Activated CD4-positive, alpha-beta T cell treated with anti-CD3 and anti-CD28 coated beads, Interleukin-2, amount 10 ng/mL, durations not matched to agents 24 days and 14 days (primary cell): ENCODE measurements around the gene ASH1L. TPM values are rescaled to one million over a fixed set of nuclear protein-coding genes. Genes with fewer than 3 reads are reported as not detected.
"Not testable (repeated sequence)": the region's sequence is repeated elsewhere in the genome, so short reads cannot be mapped to it uniquely, and the experiment has no call there.

Experiments used
- DNase-seq: peaks from one replicate; pipeline ENCODE4 v3.0.0; 2022
- H3K27ac Mint-ChIP-seq: one replicate; pipeline ENCODE4 v1.8.0; 2022; ENCODE audit warnings: mild to moderate bottlenecking, mixed read lengths
- H3K27me3 Mint-ChIP-seq: one replicate; pipeline ENCODE4 v1.8.0; 2022; ENCODE audit warnings: mixed read lengths
- H3K36me3 Mint-ChIP-seq: one replicate; pipeline ENCODE4 v1.8.0; 2022; ENCODE audit warnings: low read depth, mild to moderate bottlenecking, mixed read lengths
- H3K4me1 Mint-ChIP-seq: one replicate; pipeline ENCODE4 v1.8.0; 2021; ENCODE audit warnings: mixed read lengths
- H3K4me3 Mint-ChIP-seq: one replicate; pipeline ENCODE4 v1.8.0; 2022; ENCODE audit warnings: mild to moderate bottlenecking, moderate library complexity, mixed read lengths
- H3K9me3 Mint-ChIP-seq: one replicate; pipeline ENCODE4 v1.8.0; 2021; ENCODE audit warnings: mixed read lengths
- intact Hi-C: fragments of 100-400 bp; cut with micrococcal nuclease; formaldehyde crosslinking; loops from one replicate; pipeline ENCODE4 v1.15.1; 2023
- total RNA-seq: library from RNA; stranded (reverse); gene quantifications from 2 replicates; pipeline ENCODE4 v1.2.3, GENCODE V29; 2022

The ASH1L gene
- total RNA-seq = 38.9 and 44.7 TPM in 2 replicates

DNA sequence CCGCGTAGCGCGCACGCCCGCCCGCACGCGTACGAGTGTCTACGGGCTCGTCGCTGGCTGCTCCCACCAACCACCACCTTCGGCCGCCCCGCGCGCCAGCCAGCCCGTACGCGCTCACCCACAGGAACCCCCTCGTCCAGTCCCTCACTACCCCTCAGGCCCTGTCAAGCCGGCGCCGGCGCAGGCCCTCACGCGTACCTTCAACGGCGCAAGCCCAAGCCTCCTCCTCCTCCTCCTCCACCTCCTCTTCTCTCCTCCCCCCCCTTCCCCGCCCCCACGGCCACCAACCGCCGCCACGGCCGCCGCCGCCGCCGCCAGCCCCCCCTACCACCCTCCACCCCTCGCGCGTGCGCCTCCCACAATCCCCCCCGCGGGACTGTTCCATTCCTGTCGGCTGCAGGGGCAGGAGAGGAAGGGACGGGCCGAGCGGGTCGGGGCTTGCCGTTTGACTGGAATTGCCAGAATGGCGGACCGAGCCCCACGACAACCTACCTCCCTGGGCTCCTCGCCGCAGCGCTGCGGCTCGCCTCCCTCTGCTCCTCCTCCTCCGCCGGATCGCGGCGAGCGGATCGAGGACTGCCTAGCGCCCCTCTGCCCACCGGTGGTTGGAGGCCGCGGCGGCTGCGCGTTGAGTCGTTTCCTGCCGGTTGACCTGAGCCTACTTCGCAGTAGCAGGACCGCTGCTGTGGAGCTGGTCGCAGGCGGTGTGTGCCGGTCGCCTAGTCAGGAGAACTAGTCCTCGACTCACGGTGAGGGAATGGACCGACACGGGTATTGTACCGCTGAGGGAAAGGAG, at the start of gene ASH1L:
Gene ASH1L (minus strand): TSS at position 223 of the 796 bp plus-strand sequence. CDS start 41,284 bp downstream, outside the sequence.
- Mint-ChIP-seq H3K27ac (peak within 1 kb of the TSS; percentile 99), H3K27me3 (no peaks in the 10 kb centered on the region), H3K9me3 (no peaks in the 10 kb centered on the region), H3K4me3 (peak within 1 kb of the TSS; percentile 96), H3K4me1 (peaks cover 35% of the 10 kb centered on the region), H3K36me3 (peaks cover 33% of the 10 kb centered on the region)
- intact Hi-C loops = loop anchor here (1.0 to 10.0 kb wide), 2 partner anchors 26 to 98 kb away; no protein-coding TSS in a partner anchor
- DNase-seq = peak; percentile 96

DNA sequence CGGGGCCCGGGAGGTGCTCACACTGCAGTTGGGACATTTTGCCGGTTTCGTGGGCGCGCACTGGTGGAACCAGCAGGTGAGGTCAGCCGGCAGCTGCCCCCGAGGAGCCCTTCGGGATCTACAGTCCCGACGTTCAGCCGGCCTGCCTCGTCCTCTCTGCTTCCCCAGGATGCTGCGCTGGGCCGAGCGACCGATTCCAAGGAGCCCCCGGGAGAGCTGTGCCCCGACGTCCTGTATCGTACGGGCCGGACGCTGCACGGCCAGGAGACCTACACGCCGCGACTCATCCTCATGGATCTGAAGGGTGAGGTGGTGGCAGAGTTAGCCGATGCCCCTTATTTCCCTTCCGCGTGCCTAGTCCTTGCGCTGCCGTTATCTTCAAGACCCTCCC, 47.6 kb upstream of the ASH1L start:
- intact Hi-C loops = loop anchor here (1.0 kb wide), 1 partner anchor 286 kb away; no protein-coding TSS in a partner anchor
- H3K9me3 Mint-ChIP-seq, H3K27ac Mint-ChIP-seq, H3K27me3 Mint-ChIP-seq, H3K4me1 Mint-ChIP-seq, DNase-seq: not testable (repeated sequence)
- Mint-ChIP-seq H3K36me3 (peaks cover 18% of the 10 kb centered on the region), H3K4me3 (peak overlapping the region; percentile 97)

DNA sequence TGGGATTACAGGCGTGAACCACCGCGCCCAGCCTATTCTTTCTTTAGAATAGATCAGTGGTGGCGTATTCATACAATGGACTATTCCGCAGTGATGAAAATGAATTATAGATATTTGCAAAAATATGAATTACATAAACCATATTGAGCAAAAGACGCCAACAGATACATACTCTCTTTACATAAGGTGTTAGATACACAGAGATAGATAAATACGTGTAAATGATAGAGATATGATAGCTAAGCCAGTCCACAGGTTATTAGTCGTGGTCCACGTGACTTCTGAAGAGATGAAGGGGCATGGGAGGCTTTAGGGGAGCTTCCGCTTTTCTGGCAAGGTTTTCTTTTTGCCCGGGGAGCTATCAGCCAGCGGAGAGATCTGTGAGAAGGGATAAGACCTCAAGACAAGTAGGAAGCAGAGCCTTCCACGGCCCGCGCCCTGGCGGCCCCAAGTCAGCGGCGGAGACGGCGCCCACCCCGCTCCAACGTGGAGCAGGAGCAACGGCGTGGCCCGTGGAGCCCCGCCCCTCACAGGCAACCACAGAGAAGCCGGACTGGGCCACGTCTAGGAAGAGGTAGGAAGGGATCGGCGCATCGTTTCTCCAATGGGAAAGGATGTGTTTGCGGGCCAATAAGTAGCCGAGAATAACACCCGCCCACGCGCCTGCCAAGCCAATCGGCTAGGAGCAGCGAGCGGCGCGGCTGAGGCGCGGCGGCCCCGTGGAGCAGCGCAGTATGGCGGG, 47.1 kb upstream of the ASH1L start, which contains the start of gene MSTO1:
Gene MSTO1 (plus strand): TSS at position 704 of the 742 bp plus-strand sequence. CDS start 31 bp downstream, at position 735.
- DNase-seq = peak; percentile 98
- peaks cover 4% of the 10 kb centered on the region for H3K27me3 Mint-ChIP-seq
- peak within 1 kb of the TSS; percentile 96 for H3K27ac Mint-ChIP-seq
- peak within 1 kb of the TSS; percentile 97 for H3K4me3 Mint-ChIP-seq
- peaks cover 3% of the 10 kb centered on the region for H3K4me1 Mint-ChIP-seq
- H3K36me3 Mint-ChIP-seq = peaks cover 16% of the 10 kb centered on the region
- intact Hi-C loops = loop anchor here (1.0 kb wide), 1 partner anchor 285 kb away; no protein-coding TSS in a partner anchor
- H3K9me3 Mint-ChIP-seq = no peaks in the 10 kb centered on the region

- H3K4me1 Mint-ChIP-seq = peaks cover 3% of the 10 kb centered on the region
- H3K9me3 Mint-ChIP-seq = no peaks in the 10 kb centered on the region
- intact Hi-C loops = no loop called here
- H3K36me3 Mint-ChIP-seq = peaks cover 13% of the 10 kb centered on the region
- DNase-seq = no peak
- H3K27ac Mint-ChIP-seq = no peak overlapping the region
- peaks cover 4% of the 10 kb centered on the region for H3K27me3 Mint-ChIP-seq
- H3K4me3 Mint-ChIP-seq = no peak overlapping the region
Measured at GRCh38 chr1:155608888-155609225, 46.3 kb upstream of the ASH1L start.

DNA sequence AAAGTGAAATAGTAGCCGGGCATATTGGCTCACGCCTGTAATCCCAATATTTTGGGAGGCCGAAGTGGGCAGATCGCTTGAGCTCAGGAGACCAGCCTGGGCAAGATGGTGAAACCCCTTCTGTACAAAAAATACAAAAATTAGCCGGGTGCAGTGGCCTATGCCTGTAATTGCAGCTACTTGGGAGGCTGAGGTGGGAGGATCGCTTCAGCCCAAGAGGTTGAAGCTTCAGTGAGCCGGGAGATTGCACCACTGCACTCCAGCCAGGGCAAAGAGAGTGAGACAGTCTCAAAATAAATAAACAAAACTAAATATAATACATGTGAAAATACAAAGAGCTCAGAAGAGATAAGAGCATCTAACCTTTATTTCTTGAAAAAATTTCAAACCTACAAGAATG, 45.1 kb upstream of the ASH1L start:
- Mint-ChIP-seq H3K27me3 (peaks cover 4% of the 10 kb centered on the region), H3K9me3 (no peaks in the 10 kb centered on the region)

DNA sequence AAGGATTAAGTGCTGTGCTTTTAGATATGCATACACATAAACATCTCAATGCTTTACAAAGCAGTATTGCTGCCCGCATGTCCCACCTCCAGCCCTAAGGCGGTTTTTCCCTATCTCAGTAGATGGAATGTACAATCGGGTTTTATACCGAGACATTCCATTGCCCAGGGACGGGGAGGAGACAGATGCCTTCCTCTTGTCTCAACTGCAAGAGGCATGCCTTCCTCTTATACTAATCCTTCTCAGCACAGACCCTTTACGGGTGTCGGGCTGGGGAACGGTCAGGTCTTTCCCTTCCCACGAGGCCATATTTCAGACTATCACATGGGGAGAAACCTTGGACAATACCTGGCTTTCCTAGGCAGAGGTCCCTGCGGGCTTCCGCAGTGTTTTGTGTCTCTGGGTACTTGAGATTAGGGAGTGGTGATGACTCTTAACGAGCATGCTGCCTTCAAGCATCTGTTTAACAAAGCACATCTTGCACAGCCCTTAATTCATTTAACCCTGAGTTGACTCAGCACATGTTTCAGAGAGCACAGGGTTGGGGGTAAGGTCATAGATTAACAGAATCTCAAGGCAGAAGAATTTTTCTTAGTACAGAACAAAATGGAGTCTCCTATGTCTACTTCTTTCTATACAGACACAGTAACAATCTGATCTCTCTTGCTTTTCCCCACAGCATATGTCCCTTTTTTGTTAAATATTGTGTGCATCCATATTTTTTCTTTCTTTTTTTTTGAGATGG, 37.4 kb upstream of the ASH1L start:
- H3K9me3 Mint-ChIP-seq, H3K27ac Mint-ChIP-seq, H3K36me3 Mint-ChIP-seq, H3K4me3 Mint-ChIP-seq, DNase-seq, H3K27me3 Mint-ChIP-seq: not testable (repeated sequence)
- H3K4me1 Mint-ChIP-seq = peaks cover 11% of the 10 kb centered on the region
- intact Hi-C loops = loop anchor here (10.0 kb wide), 2 partner anchors 275 to 325 kb away; partner anchors contain the start of genes CLK2, HCN3 and RUSC1

More for the DNA sequence above, 45.1 kb upstream of the ASH1L start:
- peak; percentile 63 for DNase-seq
- H3K4me3 Mint-ChIP-seq = no peak overlapping the region
- H3K4me1 Mint-ChIP-seq = peaks cover 3% of the 10 kb centered on the region
- intact Hi-C loops = no loop called here
- H3K27ac Mint-ChIP-seq = no peak overlapping the region
- H3K36me3 Mint-ChIP-seq = peaks cover 7% of the 10 kb centered on the region

GRCh38 chr1:155598842-155599331, 36.3 kb upstream of the ASH1L start:
- peak; percentile 67 for DNase-seq
- Mint-ChIP-seq H3K4me1 (peaks cover 11% of the 10 kb centered on the region), H3K27ac (peak overlapping the region; percentile 76), H3K4me3 (peak overlapping the region; percentile 71), H3K27me3 (no peaks in the 10 kb centered on the region), H3K36me3 (no peaks in the 10 kb centered on the region), H3K9me3 (no peaks in the 10 kb centered on the region)
- intact Hi-C loops = loop anchor here (10.0 kb wide), 2 partner anchors 274 to 324 kb away; partner anchors contain the start of genes CLK2, HCN3 and RUSC1

DNA sequence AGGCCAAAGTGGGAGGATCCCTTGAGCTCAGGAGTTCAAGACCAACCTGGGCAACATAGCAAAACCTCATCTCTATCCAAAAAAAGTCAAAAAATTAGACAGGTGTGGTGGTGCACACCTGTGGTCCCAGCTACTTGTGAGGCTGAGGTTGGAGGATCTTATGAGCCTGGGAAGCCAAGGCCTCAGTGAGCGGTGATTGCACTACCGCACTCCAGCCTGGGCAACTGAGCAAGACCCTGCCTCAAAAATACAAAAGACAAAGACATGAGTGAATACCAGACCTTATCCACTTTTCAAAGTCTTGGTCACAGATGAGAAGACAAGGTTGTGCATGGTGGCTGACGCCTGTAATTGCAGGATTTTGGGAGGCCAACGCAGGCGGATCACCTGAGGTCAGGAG, 34.3 kb upstream of the ASH1L start:
- no peak overlapping the region for H3K4me3 Mint-ChIP-seq
- no peaks in the 10 kb centered on the region for H3K27me3 Mint-ChIP-seq
- H3K27ac Mint-ChIP-seq = no peak overlapping the region
- no peaks in the 10 kb centered on the region for H3K9me3 Mint-ChIP-seq
- no peak for DNase-seq
- H3K4me1 Mint-ChIP-seq = peaks cover 11% of the 10 kb centered on the region
- no peaks in the 10 kb centered on the region for H3K36me3 Mint-ChIP-seq
- intact Hi-C loops = loop anchor here (10.0 kb wide), 2 partner anchors 272 to 322 kb away; partner anchors contain the start of genes CLK2, HCN3 and RUSC1

GRCh38 chr1:155595877-155596474, 33.4 kb upstream of the ASH1L start:
- intact Hi-C loops = loop anchor here (10.0 kb wide), 2 partner anchors 271 to 321 kb away; partner anchors contain the start of genes CLK2, HCN3 and RUSC1
- not testable (repeated sequence) for H3K27ac Mint-ChIP-seq, DNase-seq, H3K9me3 Mint-ChIP-seq, H3K4me3 Mint-ChIP-seq, H3K36me3 Mint-ChIP-seq, H3K27me3 Mint-ChIP-seq
- H3K4me1 Mint-ChIP-seq = peaks cover 11% of the 10 kb centered on the region

DNA sequence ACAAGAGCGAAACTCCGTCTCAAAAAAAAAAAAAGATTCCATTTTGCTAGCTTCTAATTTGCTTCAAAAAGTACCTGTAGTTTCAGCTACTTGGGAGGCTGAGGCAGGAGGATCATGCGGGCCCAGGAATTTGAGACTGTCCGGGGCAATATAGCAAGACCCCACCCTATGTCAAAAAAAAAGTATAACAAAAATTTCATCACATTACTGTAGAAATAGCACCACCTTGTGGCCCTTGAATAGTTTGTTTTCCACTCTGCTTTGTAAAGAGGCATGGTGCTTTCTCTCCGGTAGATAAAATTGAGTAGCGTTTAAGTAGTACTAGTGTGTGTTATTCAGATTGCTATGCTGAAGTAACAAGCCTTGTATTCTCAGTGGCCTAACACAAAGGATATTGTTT, 29.2 kb upstream of the ASH1L start:
- H3K36me3 Mint-ChIP-seq = no peaks in the 10 kb centered on the region
- peak; percentile 83 for DNase-seq
- no peak overlapping the region for H3K4me3 Mint-ChIP-seq
- intact Hi-C loops = loop anchor here (2.0 to 10.0 kb wide), 4 partner anchors 267 to 385 kb away; partner anchors contain the start of genes CLK2, HCN3, RUSC1 and THBS3
- H3K27me3 Mint-ChIP-seq = no peaks in the 10 kb centered on the region
- H3K4me1 Mint-ChIP-seq = no peaks in the 10 kb centered on the region
- H3K9me3 Mint-ChIP-seq = no peaks in the 10 kb centered on the region
- no peak overlapping the region for H3K27ac Mint-ChIP-seq

DNA sequence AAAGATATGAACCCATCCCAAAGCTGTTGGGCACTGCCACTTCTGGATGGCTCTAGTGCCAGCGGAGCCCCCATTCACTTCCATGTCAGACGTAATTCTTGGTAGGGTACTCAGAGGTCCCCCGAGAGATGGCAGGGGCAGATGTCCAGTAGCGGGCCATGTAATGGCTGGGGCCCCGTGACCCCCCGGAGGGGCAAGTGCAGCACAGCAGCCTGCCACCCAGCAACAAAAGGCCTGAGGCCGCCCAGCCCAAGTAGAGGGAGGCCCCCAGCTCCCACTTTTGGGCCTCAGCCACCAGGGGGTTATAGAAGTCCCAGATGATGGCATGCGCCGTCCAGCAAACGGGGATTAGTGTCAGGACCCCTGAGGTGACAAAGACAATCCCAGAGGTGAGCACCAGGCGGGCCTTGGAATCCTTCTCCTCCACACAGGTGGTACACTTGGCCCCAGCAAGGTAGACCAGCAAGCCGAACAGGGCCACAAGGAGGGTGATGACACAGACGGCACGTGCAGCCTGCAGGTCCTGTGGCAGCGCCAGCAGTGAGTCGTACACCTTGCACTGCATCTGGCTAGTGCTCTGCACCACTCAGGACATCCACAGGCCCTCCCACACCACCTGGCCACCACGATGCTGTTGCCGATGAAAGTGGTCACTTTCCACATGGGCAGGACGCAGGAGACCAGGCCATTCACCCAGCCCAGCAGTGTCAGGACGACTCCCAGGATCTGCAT, 28.1 kb upstream of the ASH1L start:
- H3K27me3 Mint-ChIP-seq, H3K9me3 Mint-ChIP-seq, DNase-seq, H3K4me3 Mint-ChIP-seq, H3K4me1 Mint-ChIP-seq, H3K27ac Mint-ChIP-seq, H3K36me3 Mint-ChIP-seq: not testable (repeated sequence)
- intact Hi-C loops = loop anchor here (10.0 kb wide), 2 partner anchors 266 to 316 kb away; partner anchors contain the start of genes CLK2, HCN3 and RUSC1

- intact Hi-C loops, DNase-seq: not testable (repeated sequence)
Measured at GRCh38 chr1:155589282-155589681, 26.7 kb upstream of the ASH1L start.

More at GRCh38 chr1:155589282-155589681, 26.7 kb upstream of the ASH1L start:
- H3K27me3 Mint-ChIP-seq, H3K4me3 Mint-ChIP-seq, H3K4me1 Mint-ChIP-seq, H3K27ac Mint-ChIP-seq, H3K9me3 Mint-ChIP-seq, H3K36me3 Mint-ChIP-seq: not testable (repeated sequence)
